Parathyroid adenoma (tissue), 2 donors: ENCODE data around the gene TTC22.

Experiments
- H2AFZ ChIP-seq: fragments of 300-600 bp; sonication (generic); one replicate; pipeline ENCODE4 v1.7.0; 2017; ENCODE audit warnings: antibody characterized with exemption, mild to moderate bottlenecking
- H3K27ac ChIP-seq: fragments of 300-600 bp; sonication (generic); one replicate; pipeline ENCODE4 v1.7.0; 2017
- H3K27me3 ChIP-seq: fragments of 300-600 bp; sonication (generic); one replicate; pipeline ENCODE4 v1.7.0; 2017; ENCODE audit warnings: low read length; ENCODE audit not compliant: control insufficient read depth, insufficient read depth
- H3K36me3 ChIP-seq: fragments of 300-600 bp; sonication (generic); one replicate; pipeline ENCODE4 v1.7.0; 2017; ENCODE audit warnings: low read length; ENCODE audit not compliant: control insufficient read depth, insufficient read depth
- H3K4me1 ChIP-seq: fragments of 300-600 bp; sonication (generic); one replicate; pipeline ENCODE4 v1.7.0; 2017; ENCODE audit warnings: control low read depth
- H3K4me2 ChIP-seq: fragments of 300-600 bp; sonication (generic); one replicate; pipeline ENCODE4 v1.7.0; 2017; ENCODE audit warnings: low read length
- H3K4me3 ChIP-seq: fragments of 300-600 bp; sonication (generic); one replicate; pipeline ENCODE4 v1.7.0; 2017; ENCODE audit warnings: low read depth, low read length
- H3K79me2 ChIP-seq: fragments of 300-600 bp; sonication (generic); one replicate; pipeline ENCODE4 v1.7.0; 2017; ENCODE audit warnings: control low read depth
- H3K9ac ChIP-seq: fragments of 300-600 bp; sonication (generic); one replicate; pipeline ENCODE4 v1.7.0; 2017; ENCODE audit warnings: mild to moderate bottlenecking
- H3K9me3 ChIP-seq: fragments of 300-600 bp; sonication (generic); one replicate; pipeline ENCODE4 v1.7.0; 2017; ENCODE audit warnings: low read length; ENCODE audit not compliant: control insufficient read depth
- CTCF ChIP-seq: fragments of 300-600 bp; sonication (generic); IDR thresholded peaks from one replicate; pipeline ENCODE4 v1.7.0; 2017; ENCODE audit warnings: antibody characterized with exemption, mild to moderate bottlenecking
- donor health status: primary hyperparathyroidism.

Gene TTC22

GRCh38 chr1:54796902-54797301, 4.2 kb downstream of the TTC22 start:
- Histone ChIP-seq H3K9me3 (no peaks in the 10 kb centered on the region), H3K4me3 (no peak overlapping the region), H3K79me2 (peaks cover 5% of the 10 kb centered on the region), H3K4me1 (peaks cover 15% of the 10 kb centered on the region), H3K27ac (no peak overlapping the region), H3K27me3 (no peaks in the 10 kb centered on the region), H2AFZ (no peak overlapping the region), H3K9ac (no peak overlapping the region), H3K4me2 (no peak overlapping the region), H3K36me3 (no peaks in the 10 kb centered on the region)
- TF ChIP-seq CTCF, result no peak

GRCh38 chr1:54795841-54796468, 5.2 kb downstream of the TTC22 start:
- Histone ChIP-seq H3K9ac (no peak overlapping the region), H3K9me3 (no peaks in the 10 kb centered on the region), H3K27me3 (no peaks in the 10 kb centered on the region), H3K36me3 (no peaks in the 10 kb centered on the region), H3K4me2 (peak overlapping the region; percentile 4), H3K27ac (peak overlapping the region; percentile 81), H2AFZ (no peak overlapping the region), H3K4me3 (no peak overlapping the region), H3K4me1 (peaks cover 15% of the 10 kb centered on the region), H3K79me2 (peaks cover 9% of the 10 kb centered on the region)
- TF ChIP-seq CTCF, result no peak

GRCh38 chr1:54795356-54795665, 5.8 kb downstream of the TTC22 start:
- no peak overlapping the region for H3K4me3 ChIP-seq
- no peak overlapping the region for H3K4me2 ChIP-seq
- no peaks in the 10 kb centered on the region for H3K36me3 ChIP-seq
- H3K27me3 ChIP-seq, result no peaks in the 10 kb centered on the region
- H3K9ac ChIP-seq, result no peak overlapping the region
- peak overlapping the region; percentile 81 for H3K27ac ChIP-seq
- TF ChIP-seq CTCF, result no peak
- H3K4me1 ChIP-seq, result peaks cover 15% of the 10 kb centered on the region
- H2AFZ ChIP-seq, result no peak overlapping the region
- no peaks in the 10 kb centered on the region for H3K9me3 ChIP-seq
- H3K79me2 ChIP-seq, result peaks cover 9% of the 10 kb centered on the region

GRCh38 chr1:54794451-54795355, 6.4 kb downstream of the TTC22 start:
- Histone ChIP-seq H3K9ac (no peak overlapping the region), H3K4me1 (peaks cover 15% of the 10 kb centered on the region), H3K79me2 (peaks cover 9% of the 10 kb centered on the region), H3K4me2 (peak overlapping the region; percentile 58), H3K27ac (peak overlapping the region; percentile 81), H3K36me3 (no peaks in the 10 kb centered on the region), H3K9me3 (no peaks in the 10 kb centered on the region), H3K4me3 (no peak overlapping the region), H2AFZ (no peak overlapping the region), H3K27me3 (no peaks in the 10 kb centered on the region)
- TF ChIP-seq CTCF, result no peak
